ENCODE measurements around the gene CD6. TPM values are rescaled to one million over a fixed set of nuclear protein-coding genes. Genes with fewer than 3 reads are reported as not detected.
"Not testable (repeated sequence)": the region's sequence is repeated elsewhere in the genome, so short reads cannot be mapped to it uniquely, and the experiment has no call there.

CD6 gene
- total RNA-seq, 2 donors from 2014 or later = 0.67 to 1.9 TPM

GRCh38 chr11:60950933-60951605, 20.4 kb upstream of the CD6 start:
- intact Hi-C loops (cut with DNase I, micrococcal nuclease) = no loop called here
- DNase-seq (no peak), ATAC-seq (peak; percentile 24)

GRCh38 chr11:60951606-60951903, 19.9 kb upstream of the CD6 start:
- intact Hi-C loops (cut with DNase I, micrococcal nuclease) = no loop called here
- DNase-seq = no peak
- peak; percentile 13 for ATAC-seq

- peak; percentile 57 to 75 for DNase-seq
- intact Hi-C loops (cut with DNase I, micrococcal nuclease) = no loop called here
- peak; percentile 71 for ATAC-seq
Observed at GRCh38 chr11:60951904-60952741, 19.4 kb upstream of the CD6 start, which contains the start of gene SLC15A3. TSS of gene SLC15A3 (minus strand) at chr11:60952176. CDS start at chr11:60951551, 625 bp downstream.

- intact Hi-C loops (cut with DNase I, micrococcal nuclease) = no loop called here
- ATAC-seq = no peak
- no peak for DNase-seq
Observed at GRCh38 chr11:60952742-60953170, 18.7 kb upstream of the CD6 start.

DNA sequence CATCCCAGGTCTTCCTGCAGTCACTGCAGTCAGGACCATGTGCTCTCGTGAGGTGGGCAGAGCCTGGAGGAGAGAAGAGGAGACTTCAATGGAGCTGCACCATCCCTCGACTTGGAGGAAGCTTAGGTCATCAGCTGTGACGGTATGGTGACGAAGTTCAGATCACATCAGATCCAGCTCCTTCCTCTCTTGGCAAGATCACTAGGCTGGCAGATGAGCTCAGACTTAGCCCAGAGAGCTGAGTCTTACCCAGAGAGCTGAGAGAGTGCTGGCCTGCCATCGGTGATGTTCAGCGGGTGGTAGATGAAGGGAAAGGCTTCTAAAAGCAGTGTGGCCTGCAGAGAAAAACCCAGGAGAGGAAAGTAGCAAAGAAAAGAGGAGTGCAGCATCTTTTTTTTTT, 17.7 kb upstream of the CD6 start:
- DNase-seq = no peak
- ATAC-seq = no peak
- intact Hi-C loops (cut with DNase I, micrococcal nuclease) = no loop called here

GRCh38 chr11:60954421-60954820, 17.1 kb upstream of the CD6 start:
- DNase-seq = no peak
- ATAC-seq = no peak
- intact Hi-C loops (cut with DNase I, micrococcal nuclease) = no loop called here

DNA sequence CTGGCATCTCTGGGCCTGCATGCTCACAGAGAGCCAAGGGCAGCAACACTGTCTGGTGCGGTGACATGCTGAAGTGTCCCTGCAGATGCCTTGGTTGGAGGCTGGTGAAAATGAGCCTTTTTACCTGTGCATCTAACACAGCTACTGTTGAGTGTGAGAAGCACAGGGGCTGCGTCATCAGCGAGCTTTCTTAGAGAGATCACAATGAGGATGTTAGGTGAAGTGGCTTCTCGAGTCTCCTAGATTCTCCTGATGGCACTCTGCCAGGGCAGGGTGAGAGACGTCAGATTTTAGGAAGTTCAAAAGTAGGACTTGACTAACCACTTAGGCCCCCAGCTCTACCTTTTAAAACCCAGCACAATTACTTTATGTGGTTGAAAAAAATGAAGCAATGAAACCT, 15.9 kb upstream of the CD6 start:
- ATAC-seq (no peak), DNase-seq (no peak)
- intact Hi-C loops (cut with DNase I, micrococcal nuclease) = no loop called here

GRCh38 chr11:60957188-60957587, 14.3 kb upstream of the CD6 start:
- DNase-seq = no peak
- intact Hi-C loops (cut with DNase I, micrococcal nuclease) = no loop called here

GRCh38 chr11:60959431-60959830, 12.0 kb upstream of the CD6 start:
- intact Hi-C loops (cut with DNase I, micrococcal nuclease) = no loop called here
- DNase-seq (no peak), ATAC-seq (no peak)

More at GRCh38 chr11:60957188-60957587, 14.3 kb upstream of the CD6 start:
- ATAC-seq = no peak

DNA sequence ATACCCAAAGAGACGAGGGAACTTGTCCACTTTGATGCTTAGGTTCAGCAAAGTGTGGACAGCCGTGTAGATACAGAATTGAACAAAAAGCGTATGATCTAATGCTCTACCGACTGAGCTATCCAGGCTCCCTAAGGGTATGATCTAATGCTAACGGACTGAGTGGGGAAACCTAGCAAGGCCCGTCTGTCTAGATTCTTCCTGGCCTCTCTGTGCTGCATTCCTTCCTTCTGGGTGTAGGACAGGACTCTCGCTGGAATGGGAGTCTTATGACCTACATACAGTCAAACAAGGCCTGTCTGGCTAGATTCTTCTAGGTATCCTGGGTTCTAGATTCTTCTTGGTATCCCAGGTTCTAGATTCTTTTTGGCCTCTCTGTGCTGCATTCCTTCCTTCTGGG, 11.1 kb upstream of the CD6 start:
- ATAC-seq = no peak
- DNase-seq = no peak
- intact Hi-C loops (cut with DNase I, micrococcal nuclease) = loop anchor here in 1 of 2 donors (10.0 kb wide), 1 partner anchor 164 kb away; no protein-coding TSS in a partner anchor

DNA sequence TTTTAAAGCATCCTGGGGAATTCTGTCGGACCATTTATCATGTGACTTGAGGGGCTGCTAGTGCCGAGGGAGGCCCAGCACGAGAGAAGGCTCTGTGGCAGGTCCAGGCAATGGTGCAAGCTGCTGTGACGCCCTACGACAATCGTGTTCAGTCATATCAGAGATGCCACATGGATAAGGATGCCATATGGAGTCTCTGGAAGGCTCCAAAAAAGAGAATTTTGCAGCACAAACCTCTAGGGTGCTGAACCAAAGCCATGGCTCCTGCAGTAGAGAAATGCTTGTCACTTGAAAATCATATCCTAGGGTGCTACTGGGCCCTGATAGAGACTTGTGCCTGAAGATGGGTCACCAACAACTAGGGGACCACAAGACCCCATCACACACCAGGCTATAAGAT, 6.7 kb upstream of the CD6 start:
- no peak for DNase-seq
- intact Hi-C loops (cut with DNase I, micrococcal nuclease) = loop anchor here in 1 of 2 donors (10.0 kb wide), 1 partner anchor 160 kb away; no protein-coding TSS in a partner anchor

GRCh38 chr11:60966890-60967289, 4.6 kb upstream of the CD6 start:
- ATAC-seq (no peak), DNase-seq (no peak)
- intact Hi-C loops (cut with DNase I, micrococcal nuclease) = loop anchor here in 1 of 2 donors (10.0 kb wide), 1 partner anchor 158 kb away; no protein-coding TSS in a partner anchor

More for the DNA sequence above, 6.7 kb upstream of the CD6 start:
- ATAC-seq = no peak

DNA sequence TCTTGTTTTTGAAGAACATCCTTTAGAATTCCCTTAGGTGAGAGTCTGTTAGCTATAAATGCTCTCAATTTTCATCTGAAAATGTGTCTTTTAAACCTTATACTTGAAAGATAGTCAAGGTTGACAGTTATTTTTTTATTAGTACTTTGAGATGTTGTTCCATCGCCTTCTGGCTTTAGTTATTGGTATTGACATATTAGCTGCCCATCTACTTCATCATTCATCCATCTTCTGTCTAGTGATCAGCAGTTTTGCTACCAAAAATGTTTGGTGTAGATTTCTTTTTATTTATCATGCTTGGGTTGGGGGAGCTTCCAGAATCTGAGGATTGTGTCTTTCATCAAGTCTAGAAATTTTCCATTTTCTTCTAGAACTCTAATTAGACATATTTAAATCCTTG, 3.3 kb upstream of the CD6 start:
- no peak for DNase-seq
- no peak for ATAC-seq
- intact Hi-C loops (cut with DNase I, micrococcal nuclease) = loop anchor here in 1 of 2 donors (10.0 kb wide), 1 partner anchor 157 kb away; no protein-coding TSS in a partner anchor

GRCh38 chr11:60970369-60970774, 1.1 kb upstream of the CD6 start:
- DNase-seq (peak in 1 of 2 donors; percentile 78), ATAC-seq (peak; percentile 85)
- intact Hi-C loops (cut with DNase I, micrococcal nuclease) = no loop called here

- DNase-seq (no peak), ATAC-seq (no peak)
- intact Hi-C loops (cut with DNase I, micrococcal nuclease) = no loop called here
Observed at GRCh38 chr11:60970890-60971289, 590 bp upstream of the CD6 start.

DNA sequence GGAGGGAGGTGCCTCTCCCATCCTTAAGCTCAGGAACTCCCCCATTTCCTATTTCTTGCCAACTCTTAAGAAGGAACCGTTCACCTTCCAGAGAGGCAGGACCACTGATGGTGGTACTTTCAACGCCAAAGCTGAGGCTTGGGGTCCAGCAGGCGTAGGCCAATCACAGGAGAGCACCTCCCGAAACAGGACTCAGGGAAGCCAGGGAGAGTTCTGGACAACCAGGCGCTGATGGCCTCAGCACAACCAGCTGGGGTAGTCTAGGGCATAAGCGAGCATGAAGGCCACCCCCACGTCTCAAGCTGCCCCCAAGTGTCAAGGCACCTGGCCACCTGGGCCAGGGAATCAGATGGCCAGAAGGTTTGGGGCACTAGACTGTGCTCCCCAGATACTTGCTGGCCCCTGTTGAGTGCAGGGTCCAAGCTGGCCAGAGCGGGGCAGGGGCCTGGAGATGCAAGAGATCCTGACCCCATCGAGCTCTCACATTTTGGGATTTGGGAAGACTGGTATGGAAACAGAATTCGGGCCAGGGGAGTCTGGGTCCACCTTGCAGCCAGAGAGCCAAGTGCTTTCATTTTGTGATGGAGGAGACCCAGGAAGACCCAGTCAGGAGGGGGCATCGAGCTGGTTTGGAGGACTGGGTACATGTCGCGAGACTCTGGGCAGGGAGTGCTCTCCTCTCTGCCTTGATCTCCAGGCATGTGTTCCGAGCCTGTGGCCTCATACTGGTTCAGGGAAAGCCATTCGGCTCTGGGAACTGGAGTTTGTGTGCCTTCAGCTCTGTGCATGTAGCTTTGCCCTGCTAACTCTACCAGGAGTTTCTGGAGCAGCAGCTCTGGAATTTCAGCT, 926 bp downstream of the CD6 start:
- DNase-seq = no peak
- intact Hi-C loops (cut with DNase I, micrococcal nuclease) = no loop called here
- ATAC-seq = no peak

GRCh38 chr11:60973699-60974098, 2.2 kb downstream of the CD6 start:
- DNase-seq (no peak), ATAC-seq (no peak)
- intact Hi-C loops (cut with DNase I, micrococcal nuclease) = no loop called here

DNA sequence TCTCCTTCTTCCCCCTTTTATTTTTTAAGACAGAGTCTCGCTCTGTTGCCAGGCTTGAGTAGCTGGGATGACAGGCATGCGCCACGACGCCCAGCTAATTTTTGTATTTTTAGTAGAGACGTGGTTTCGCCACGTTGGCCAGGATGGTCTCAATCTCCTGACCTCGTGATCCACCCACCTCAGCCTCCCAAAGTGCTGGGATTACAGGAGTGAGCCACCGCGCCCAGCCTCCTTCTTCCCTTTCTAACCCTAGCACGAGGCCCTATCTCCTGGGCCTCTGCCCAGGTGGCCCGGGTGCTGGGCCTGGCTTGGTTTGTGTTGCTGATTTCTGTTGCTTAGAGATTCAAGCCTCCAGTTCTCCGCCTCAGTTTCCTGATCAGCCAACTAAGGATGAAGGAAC, 2.8 kb downstream of the CD6 start:
- DNase-seq; intact Hi-C loops (cut with DNase I, micrococcal nuclease); ATAC-seq: not testable (repeated sequence)

DNA sequence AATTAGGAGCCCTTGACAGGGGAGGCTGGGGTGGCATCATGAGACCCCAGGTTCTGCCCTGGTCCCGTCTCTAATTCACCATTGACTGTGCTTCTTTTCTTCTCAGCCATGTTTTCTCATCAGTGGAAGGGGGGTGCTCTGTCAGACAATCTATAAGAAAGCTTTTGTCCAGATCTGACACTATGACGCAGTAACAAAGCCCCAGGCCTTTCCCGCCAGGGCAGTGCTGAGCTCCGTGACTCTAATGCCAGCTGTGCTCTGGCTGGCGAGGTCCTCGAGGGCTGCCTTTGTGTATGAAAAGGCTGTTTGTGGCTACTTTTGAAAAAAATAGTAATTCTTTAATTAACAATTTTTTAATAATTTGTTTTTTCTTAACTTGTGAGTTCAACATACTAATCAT, 3.2 kb downstream of the CD6 start:
- intact Hi-C loops (cut with DNase I, micrococcal nuclease) = no loop called here
- ATAC-seq = no peak
- DNase-seq = no peak

All from left colon (tissue), 2 donors.